ENCODE data around the gene MAP3K2.
A peak's percentile ranks its signal among the peaks of the same experiment; 100 is the strongest.

The MAP3K2 gene

DNA sequence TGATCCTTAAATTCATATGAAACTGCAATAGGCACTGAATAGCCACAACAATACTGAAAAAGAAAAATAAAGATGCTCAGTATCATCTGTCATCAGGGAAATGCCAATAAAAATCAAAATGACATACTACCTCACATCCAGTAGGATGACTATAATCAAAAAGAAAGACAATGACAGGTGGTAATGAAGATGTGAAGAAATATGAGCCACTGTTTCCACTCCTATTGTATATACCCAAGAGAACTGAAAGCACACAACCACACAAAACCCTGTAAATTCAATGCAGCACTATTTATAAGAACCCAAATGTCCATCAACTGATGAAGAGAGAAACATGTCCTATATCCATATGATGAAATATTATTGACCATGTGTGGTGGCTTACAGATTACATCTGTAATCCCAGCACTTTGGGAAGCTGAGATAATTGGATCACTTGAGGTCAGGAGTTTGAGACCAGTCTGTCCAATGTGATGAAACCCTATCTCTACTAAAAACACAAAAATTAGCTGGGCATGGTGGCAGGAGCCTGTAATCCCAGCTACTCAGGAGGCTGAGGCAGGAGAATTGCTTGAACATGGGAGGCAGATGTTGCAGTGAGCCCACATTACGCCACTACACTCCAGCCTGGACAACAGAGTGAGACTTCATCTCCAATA is 39.9 kb downstream of the MAP3K2 start:
- no peak for DNase-seq

DNA sequence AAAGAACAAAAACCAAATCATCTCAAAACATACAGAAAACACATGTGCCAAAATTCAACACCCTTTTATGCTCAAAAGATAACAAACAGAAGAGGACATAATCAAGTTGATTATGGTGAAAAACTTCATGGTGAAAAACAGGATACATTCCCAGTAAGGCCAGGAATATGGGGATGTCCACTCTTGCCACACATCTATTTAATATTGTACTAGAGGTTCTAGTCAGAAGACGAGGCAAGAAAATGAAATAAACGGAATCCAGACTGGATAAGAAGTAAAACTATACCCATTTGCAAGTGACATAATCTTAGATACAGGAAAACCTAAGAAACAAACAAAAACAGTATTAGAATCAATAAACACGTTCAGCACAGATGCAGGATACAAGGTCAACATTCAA is 40.8 kb downstream of the MAP3K2 start:
- DNase-seq: no peak

DNA sequence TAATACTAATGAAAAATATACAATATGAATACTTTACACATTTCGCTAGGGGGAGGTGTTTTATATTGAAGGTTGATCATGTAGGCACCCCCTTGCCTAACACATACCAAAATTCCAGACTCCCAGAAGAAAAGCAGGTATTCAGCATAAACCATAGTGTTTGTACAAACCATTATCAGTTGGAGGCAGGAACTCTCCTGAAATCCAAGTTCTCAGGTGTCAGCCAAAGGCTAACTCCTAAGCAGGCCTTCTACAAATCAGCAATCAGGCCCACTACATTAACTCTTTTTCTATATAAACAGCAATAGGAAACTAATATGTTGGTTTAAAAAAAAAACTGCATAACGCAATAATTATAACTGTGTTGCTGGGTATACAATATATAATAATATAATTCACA is 44.5 kb downstream of the MAP3K2 start:
- DNase-seq: no peak

DNA sequence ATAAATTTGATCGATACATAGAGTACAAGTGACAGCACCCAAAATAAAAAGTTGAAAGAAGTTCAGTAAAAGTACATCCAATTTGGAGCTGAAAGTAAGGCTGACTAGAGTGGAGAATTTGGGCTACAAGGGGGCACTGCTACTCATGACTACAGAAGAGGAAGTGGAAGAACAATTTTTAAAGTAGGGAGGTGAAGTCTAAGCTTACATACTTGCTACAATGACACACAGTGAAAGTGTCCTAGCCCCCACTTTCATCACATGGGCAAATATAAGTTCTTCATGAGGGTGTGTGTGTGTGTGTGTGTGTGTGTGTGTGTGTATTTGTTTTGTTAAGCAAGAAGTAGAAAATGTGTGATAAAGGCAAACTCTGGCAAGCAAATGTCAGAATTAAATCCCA is 45.7 kb downstream of the MAP3K2 start:
- DNase-seq: no peak

DNA sequence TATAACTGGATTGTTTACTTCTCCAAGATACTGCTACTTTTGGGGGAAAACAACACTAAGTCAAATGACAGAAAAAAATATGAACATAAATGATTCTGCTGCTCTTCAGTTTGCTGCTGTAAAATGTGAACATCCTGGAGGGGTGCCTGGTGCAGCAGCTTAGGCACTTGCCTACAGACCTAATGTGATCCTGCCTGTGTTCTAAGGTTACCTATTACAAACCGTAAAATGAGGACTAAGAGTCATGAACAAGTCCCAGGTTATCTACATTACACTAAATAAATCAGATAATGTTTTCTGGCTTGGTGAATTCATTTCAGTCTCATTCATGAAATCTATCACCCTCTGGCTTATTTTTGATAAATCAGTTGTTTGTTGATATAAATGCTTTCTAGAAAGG is 55.4 kb downstream of the MAP3K2 start:
- DNase-seq: no peak

DNA sequence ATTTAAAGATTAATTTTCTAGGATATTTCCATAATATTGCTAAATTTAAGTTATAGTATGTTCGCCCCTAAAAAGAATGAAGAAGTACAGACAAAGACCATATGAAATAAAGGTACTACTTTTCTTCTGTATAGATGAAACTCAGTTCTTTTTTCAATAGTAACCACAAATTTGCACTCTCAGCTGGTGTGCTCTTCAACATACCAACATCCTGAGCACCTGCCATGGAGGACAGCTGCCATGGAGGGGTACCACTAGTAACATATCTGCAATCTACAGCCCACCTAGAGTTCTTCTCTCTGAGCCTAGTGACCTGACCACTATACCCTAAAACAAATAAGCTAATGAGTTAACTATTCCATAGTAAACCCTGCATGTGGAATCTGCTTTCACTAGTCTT is 57.0 kb downstream of the MAP3K2 start:
- no peak for DNase-seq

DNA sequence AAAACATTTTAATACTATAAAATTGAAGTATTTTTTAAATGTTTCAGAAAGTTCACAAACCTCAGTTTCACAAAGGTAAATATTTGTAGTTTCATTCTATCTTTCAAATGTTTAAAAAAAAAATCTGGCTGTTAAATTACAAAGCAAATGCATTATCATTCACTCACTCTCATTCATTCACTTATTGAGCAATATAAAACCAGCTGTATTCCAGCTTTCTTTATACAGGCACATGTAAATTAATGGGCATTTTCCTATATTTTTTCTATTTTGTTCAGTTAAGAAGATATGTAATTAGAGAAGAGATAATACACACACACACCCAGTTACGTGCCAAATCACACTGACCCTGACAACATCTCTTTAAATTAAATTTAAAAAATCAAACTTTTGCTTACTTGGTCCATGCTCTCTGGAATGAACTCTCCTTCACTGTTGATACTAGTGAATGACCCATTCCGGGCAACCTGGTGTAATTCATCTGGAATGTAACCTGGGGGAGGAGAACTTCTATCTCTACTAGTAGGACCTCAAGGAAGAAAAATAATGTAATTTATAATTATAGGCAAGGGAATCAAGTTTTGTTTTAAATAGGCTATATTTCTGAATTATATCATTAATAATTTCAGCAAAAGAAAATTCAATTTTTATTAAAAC is 61.4 kb downstream of the MAP3K2 start:
- no peak for DNase-seq

DNA sequence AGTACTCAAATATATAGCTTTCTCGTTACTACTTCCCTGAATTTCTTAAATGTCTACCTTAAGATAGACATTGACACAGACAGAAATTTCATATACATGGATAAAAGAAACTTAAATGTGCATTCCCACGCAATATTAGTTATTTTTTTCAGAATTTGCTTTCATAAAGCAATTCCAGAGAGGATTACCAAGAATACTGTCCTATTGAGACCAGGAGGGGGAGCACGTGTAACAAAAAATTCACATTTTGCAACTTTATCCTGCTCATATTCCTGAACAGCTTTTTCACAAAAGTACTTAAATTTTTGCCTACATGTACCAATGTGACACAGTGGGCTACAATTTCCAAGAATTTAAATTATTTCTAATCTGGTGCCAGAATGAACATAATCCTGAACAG is 63.1 kb downstream of the MAP3K2 start:
- no peak for DNase-seq

DNA sequence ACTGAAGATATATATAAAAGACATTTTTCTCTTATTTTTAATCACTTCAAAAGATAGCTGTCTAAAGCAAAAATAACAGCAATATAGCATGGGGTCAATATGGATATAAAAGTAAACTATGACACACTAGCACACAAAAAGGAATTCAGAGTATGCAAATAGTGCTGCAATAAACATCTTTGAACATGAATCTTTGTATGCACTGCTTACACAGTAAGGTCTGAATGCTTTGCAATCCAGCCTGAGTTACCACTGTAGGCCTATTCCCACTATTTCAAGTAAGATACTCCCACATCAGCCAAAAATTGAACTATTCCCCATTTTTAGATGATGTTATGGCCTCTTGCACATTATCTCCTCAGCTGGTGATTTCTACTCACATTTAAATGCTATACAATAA is 66.5 kb downstream of the MAP3K2 start:
- no peak for DNase-seq

DNA sequence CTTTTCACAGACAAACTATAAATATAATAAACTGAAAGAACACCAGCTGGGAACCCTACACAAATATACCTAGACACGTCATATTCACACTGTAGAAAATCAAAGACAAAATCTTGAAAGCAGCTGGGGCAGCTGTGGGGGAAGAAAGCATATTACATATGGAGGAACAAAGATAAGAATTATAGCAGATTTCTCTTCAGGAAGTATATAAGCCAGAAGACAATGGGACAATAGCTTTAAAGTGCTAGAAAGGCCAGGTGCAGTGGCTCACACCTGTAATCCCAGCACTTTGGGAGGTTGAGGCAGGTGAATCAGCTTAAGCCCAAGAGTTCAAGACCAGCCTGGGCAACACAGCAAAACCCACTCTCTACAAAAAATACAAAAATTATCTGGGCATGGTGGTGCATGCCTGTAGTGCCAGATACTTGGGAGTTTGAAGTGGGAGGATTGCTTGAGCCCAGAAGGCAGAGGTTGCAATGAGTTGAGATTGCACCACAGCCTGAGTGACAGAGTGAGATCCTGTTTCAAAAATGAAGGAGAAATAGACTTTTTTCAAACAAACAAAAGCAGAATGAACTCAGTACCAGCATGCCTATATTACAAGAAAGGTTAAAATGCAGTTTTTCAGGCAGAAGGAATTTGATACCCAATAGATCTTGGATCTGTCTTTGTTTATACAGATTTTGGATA is 67.0 kb downstream of the MAP3K2 start:
- DNase-seq: no peak

DNA sequence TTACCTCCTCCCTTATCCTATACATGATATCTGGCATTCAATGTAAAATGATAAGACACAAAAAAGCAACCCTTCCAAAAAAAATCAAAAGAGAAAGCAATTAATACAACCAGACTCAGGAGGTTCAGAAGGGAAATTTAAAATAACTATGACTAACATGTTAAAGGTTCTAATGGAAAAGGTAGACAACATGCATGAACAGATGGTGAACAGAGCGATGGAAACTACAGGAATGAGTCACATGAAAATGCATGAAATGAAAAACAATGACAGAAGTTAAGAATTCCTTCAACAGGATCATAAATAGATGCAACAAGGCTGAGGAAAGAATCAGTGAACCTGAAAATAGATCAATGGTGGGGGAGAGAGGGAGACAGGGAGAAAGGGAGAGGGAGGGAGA is 67.7 kb downstream of the MAP3K2 start:
- no peak for DNase-seq

DNA sequence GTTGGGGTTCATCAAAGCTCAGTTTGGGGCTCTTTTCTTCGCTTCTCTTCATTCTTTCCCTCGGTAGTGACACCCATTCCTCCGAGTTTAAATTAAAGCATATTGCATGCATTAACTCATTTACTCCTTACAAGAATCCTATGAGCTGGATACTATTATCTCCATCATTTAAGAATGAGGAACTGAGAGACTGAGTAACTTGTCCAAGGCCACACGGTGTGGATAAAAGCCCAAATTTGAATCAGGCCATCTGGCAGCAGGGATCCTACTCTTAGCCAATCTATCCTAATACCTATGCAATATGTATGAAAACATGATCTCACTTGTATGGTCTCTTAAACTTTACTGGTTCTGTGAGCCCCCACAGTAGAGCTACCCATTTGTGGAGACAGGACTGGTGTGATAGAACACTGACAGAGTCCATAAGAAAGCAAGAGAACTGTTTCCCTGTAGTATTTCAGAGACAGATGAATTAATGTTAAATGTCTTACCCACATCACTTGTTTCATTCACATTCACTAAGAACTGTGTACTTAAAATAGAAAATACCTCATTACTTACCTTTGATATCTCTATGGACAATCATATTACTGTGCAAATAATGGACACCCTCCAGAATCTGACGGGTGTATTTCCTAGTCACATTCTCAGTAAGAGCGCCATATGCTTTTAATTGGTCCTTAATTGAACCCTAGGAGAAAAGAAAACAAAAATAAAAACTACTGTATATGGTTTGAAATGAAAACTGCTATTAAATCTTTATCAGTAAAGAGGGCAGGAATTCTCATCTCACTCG is 73.4 kb downstream of the MAP3K2 start:
- no peak for DNase-seq

DNA sequence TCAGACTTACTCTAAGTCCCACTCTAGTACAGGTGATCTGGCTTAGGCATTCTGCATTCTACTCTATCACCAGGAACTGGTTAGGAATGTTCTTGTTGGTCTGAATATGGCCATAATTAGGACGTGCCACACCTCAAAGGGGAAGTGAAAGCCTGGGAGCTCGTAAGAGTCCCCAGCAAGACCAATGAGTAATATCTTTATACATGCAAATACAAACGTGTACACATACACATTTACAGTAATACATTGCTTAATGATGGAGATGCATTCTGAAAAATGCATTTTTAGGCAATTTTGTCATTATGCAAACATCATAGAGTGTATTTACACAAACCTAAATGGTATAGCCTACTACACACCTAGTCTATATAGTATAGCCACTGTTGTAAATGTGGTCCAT is 74.4 kb downstream of the MAP3K2 start:
- DNase-seq: no peak

DNA sequence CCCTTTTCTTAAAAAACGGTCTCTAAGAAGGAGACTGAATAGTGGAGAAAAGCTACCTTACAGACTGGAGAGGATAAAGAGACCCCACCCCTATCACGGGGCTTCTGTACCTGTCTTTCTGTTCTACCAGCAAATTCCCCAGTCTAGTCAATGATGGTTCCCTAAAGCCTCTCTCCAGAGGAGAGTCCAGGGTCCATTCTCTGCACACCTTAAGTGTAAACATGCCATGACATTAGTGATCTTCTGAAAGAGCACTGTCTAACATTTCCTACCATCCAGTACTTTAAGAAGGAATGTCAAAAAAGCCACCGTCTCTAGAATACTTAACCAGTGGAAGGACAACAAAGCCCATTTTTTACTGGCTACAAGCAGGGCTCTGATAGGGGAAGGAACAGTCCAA is 76.8 kb downstream of the MAP3K2 start:
- DNase-seq: no peak

DNA sequence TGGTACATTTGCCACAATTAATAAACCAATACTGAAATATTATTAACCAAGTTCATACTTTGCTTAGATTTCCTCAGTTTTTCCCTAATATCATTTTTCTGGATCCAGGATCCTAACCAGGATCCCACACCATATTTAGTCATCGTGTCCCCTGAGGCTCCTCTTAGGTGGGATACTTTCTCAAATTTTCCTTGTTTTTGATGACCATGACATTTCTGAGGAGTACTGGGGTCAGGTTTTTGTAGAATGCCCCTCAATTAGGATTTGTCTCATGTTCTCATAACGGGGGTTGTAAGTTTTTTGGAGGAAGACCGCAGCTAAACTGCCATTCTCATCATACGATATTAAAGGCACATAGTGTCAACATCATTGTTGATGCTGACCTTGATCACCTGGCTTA is 78.3 kb downstream of the MAP3K2 start:
- no peak for DNase-seq

DNA sequence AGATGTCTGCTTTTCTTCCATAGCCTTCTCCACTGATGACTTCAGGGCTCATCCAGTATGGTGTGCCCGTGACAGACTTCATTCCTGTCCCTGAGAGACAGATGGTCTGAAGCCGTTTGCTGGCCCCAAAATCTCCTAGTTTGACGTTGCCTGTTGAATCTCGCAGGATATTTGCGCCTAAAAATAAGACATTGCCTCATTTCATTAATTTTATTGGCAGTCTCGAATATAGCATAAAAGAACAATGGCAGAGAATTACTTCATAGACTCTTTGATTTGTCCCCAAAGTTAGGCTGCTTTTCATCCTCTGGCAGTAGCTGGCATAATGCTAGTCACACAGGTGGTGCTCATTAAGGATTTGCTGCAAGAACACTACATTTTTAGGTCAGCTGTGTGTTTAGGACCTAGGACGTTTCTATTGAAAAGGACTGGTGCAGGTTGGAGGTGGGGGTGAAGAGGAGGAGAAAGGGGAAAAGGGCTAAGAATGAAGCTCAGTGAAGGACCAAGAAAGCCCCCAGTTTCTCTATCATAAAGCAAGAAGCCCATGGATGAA is 79.1 kb downstream of the MAP3K2 start:
- no peak for DNase-seq

DNA sequence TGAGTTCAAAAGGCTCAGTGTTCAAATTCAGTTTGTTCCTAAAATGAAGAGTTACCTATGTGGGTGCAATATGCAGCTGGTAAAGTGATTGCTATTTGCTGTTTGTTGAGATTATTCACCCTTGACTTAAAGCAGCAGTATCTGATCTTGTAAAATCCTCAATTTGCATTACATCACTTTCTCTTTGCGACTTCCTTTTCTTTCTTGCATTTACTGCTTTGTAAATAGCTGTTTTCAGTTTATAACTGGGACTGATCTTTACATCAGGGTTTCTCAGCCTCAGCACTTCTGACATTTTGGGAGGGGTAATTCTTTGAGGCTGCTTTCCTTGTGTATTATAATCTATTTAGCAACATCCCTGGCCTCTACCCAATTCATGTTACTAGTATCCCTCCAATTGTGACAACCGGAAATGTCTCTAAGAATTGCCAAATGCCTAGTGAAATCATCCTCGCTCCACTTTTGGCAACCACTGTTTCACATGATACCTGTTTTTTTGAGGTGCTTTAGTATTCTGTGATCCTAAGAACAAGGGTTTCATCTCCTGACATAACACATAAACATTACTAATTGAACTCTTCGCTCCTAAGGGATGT is 81.7 kb downstream of the MAP3K2 start:
- no peak for DNase-seq

DNA sequence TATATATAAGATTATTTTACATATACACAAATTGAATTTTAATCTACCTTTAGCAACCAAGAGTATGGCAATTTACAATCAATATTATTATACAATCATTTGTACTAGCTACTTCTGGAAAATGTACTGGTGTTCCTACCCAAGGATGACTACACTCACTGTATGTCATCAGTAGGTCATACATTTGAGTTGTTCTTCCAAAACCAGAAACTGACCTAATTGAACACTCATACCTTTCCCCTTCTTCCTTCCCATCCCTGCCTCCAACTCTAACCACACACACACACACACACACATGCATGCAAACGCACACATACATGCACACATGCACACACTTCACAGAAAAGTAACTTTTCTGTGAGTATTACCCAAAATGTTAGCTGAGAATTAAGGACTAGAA is 85.6 kb downstream of the MAP3K2 start:
- DNase-seq: no peak

DNA sequence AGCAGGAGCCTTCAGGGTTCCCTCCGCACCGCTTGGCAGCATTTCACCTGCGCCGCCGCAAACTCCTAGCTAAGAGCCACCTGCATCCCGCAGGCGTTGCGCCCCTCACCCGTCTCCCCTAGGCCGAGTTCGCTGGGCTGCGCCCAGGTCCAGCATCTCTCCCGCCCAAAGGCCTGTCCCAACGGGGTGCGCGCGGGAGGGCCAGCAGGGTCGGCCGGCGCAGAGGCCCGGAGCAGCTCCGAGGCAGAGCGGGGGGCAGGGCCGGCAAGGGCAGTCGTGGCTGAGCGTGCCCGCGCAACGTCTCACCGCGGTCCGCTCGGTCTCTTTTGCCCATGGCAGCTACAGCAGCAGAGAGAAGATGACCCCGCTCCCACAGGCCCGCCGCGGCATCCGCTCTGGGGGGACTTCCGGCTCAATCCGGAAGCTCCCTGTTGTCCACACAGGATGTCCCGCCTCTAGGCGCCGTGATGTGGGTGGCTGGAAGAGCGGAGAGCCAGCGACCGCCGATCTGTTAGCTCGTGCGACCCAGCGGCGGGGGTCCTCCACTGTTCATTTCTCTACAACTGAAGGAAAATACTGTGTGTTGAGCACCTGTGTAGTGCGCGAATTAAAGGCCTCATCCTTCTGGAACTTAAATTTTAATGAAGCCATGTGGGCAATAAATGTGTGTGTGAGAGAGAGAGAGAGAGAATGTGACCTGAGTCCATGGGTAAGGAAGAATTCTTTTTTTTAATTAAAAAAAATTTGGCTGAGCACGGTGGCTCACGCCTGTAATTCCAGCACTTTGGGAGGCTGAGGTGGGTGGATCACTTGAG is 93.8 kb downstream of the MAP3K2 start, which contains the start of gene ERCC3:
Gene ERCC3, minus strand, starts transcription at position 397 of the 815 bp plus-strand sequence. Its CDS starts 63 bp downstream, at position 334.
- peak; percentile 85 for DNase-seq

DNA sequence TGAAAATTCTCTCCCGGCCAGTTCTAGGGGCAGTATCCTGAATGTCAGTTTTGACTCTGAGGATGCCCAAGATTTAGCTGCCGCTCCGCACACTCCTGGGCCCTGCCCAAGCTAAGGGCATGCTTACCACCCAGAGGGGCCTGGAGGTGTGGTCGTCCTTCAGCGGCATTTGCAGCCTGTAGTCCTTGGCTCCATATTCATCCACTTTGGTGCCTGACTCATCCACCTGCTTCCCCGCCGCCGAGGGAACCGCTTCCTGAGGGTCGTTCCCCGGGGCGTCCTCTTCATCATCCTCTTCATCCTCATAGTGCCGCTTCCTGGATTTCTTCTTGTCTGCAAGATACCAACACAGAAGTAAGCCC is 94.4 kb downstream of the MAP3K2 start:
- no peak for DNase-seq

DNA sequence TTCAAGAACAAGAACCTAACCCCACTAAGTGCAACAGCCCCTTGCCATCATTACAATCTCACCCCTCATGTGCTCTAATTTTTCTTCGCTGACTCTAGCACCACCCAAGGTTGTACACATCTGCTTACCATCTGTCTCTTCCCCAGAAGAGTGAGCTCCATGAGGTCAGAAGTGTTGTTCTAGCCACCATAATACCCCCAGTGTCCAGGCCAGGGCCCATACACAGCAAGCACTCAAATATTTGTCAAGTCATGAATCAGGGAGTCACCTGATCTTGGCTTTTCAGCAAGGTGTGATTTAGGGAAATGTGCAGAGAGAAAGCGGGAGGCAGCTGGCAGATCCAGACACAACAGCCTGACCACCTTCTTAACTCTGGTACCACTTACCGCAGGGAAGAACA is 99.5 kb downstream of the MAP3K2 start:
- no peak for DNase-seq

DNA sequence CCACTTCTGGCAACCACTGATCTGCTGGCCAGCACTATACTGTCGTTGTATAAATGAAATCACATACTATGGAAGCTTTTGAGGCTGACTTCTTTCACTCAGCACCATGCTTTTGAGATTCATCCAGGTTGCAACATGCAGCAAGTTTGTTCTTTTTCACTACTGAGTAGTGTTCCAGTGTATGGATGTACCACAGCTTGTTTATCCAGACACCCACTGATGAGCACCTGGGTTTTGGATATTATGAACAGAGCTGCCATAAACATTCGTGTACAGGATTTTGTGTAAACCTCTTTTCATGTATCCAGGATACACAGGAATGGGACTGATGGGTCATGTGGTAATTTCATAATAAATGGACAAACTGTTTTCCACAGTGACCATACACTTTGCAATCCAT is 104.5 kb downstream of the MAP3K2 start:
- no peak for DNase-seq
